GM10847 (cell line): ENCODE results near the gene TRAF3IP1.

Experiments used
- POLR2A ChIP-seq: IDR thresholded peaks from 2 replicates; pipeline ENCODE4 v1.6.1; 2011; ENCODE audit not compliant: insufficient read length; ENCODE audit errors: extremely low read depth

The TRAF3IP1 gene

DNA sequence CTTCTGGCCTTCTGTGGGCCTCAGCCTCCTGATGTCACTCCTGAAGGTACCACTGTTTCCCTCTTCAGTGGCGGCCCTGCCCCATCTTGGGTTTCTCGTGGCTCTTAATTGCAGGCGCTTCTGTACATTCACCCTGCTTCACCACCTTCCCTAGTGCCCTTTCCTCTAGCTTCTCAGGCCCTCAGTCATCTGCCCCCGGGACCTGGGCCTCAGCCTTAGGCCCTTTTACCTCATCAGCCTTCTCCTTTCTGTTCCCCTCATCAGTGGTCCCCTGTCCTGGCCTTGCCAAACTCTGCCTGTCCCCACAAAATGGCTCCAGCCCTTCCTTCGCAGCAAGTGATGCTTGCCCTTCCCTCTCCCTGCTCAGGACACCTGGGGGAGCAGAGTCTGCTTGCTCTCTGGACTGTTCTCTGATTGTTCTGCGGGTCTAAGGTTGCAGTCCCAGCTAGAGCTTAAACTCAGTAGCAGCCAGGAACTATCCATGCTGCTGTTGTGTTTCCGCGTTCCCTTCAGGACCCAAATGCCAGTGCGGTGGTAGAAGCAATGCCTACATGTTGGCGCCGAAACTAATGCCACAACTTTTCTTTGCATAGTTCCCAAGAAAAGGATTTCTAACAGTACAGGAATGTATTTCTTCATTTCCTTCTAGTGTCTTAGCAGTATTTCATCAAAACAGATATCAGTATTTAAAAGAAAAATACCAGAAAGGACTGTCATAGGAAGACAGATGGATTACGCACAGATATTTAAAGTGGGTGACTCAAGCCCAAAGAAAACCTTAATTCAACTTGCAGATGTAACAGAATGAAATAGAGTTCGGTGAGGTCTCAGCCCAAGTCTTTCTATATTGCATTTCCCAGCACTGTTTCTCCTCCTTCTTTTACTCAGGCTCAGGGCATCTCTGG is 113.9 kb downstream of the TRAF3IP1 start:
- no peak for TF ChIP-seq POLR2A

- no peak for TF ChIP-seq POLR2A
Measured at GRCh38 chr2:238434846-238435751, 114.8 kb downstream of the TRAF3IP1 start.

DNA sequence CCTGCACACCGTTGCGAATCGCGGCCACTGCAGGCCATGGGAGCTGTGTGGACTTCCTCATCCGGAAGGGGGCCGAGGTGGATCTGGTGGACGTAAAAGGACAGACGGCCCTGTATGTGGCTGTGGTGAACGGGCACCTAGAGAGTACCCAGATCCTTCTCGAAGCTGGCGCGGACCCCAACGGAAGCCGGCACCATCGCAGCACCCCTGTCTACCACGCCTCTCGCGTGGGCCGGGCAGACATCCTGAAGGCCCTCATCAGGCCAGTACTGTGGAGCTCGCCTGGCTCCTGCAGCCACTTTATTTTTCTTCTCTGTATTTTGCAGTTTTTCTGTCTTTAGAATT is 115.4 kb downstream of the TRAF3IP1 start:
- TF ChIP-seq POLR2A: no peak

DNA sequence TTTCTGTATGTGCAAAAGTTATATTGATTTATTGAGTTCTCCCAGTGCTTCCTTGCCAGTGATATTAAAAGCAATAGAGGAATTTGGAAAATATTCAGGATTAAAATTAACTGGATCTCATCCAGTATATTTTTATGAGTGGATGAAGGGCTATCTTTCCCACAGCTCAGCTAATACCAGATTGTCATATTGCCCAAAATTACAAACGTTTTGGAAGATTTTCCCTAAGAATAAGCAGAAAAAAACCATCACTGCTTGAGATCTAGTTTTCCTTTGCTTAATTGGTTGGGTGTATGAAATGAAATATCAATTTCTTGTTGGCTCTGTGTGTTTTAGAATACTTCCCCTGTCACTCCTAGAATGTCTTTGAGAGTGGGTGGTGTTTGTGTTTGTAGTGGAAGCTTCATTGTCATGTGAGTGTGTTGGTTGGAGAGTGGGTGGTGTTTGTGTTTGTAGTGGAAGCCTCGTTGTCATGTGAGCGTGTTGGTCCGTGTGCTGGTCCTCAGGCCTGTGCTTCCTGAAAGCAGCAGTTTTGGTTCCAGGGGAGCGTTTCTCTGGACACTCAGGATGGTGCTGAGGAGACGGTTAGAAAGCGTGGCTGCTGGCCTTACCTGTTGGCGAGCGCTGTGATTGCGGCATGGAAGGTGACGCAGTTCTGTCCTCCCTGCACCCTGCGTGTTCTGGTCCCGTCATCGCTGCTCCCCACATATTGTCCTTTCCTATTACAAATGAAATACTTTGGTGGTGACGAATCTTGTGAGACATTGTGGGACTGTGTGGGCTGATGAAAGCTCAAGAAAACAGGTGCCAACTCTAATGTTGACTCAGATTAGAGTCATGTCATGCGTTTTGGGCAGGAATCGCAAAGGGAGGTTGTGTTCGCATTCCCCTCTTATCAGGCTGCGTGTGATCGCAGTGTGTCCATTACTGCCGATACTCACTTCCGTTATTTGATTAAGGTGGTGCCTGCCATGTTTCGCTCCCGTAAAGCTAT is 118.8 kb downstream of the TRAF3IP1 start:
- no peak for TF ChIP-seq POLR2A

- TF ChIP-seq POLR2A: no peak
Measured at GRCh38 chr2:238439917-238440316, 119.6 kb downstream of the TRAF3IP1 start.

- TF ChIP-seq POLR2A: no peak
Measured at GRCh38 chr2:238440331-238440730, 120.0 kb downstream of the TRAF3IP1 start.

GRCh38 chr2:238440767-238441166 is 120.4 kb downstream of the TRAF3IP1 start:
- no peak for TF ChIP-seq POLR2A

DNA sequence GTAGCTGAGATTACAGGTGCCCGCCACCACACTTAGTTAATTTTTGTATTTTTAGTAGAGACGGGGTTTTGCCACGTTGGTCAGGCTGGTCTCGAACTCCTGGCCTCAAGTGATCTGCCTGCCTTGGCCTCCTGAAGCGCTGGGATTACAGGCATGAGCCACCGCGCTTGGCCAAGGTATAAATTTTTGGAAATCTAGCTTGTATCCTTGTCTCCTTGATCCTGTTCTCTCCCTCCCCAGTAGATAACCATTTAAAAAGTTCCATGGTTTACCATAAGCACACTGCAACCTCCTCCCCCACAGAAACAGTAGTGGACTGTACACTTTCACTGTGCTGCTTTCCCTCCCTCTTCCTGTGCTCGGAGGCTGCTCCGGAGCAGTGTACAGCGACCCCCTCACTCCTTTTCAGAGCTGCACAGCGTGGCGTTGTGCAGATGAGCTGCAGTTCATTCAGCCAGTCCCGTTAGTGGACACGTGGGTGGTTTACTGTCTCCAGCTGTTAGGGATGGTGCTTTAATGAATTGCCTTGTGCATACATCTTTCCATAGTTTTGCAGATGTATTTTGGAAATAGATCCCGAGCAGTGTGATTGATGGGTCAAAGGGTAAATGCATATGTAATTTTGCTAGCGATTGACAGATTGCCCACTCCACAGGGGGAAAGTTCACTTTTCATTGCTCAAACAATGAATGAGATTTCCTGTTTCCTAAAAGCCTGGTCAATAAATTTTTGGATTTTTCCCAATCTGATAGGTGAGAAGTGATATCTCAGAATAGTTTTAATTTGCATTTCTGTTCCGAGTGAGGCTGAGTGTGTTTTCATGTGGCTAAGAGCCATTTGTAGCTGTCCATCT is 121.2 kb downstream of the TRAF3IP1 start:
- no peak for TF ChIP-seq POLR2A

- TF ChIP-seq POLR2A: no peak
Measured at GRCh38 chr2:238444242-238444641, 123.9 kb downstream of the TRAF3IP1 start.

DNA sequence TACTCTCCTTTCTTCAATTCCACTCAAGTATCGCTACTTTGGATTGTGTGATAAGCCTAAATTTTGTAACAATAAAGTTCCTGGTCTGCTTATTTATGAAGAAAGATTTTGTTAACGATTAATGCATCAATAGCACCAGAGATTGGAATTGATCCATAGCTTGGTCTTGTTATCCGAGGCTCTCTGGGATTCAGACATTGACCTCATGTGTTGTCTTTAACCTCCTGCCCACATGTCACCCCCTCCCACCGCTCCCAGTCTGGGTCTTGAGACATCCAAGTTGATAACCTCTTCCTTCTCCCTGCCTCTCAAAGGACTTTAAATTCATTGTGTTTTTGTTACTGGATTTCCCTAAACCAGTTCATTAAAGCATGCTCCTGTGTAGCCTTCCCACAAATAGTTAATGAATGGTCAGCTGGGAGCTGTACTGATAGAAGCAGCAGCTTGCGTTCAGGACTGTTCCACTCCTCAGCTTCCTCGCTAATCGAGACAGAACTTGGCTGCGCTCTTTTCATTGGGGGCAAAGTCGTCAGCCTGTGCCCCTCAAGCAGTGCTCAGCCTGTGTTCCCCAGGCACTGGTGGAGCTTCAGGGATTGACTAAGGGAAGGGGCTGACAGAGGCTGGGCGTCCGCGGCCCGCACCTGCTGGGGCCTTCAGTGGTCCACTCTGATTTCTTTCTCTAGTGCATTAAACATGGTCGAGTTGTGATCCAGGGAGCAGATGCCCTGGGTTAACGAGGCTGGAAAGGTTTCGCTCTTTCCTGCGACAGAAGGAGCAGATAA is 125.3 kb downstream of the TRAF3IP1 start:
- no peak for TF ChIP-seq POLR2A

DNA sequence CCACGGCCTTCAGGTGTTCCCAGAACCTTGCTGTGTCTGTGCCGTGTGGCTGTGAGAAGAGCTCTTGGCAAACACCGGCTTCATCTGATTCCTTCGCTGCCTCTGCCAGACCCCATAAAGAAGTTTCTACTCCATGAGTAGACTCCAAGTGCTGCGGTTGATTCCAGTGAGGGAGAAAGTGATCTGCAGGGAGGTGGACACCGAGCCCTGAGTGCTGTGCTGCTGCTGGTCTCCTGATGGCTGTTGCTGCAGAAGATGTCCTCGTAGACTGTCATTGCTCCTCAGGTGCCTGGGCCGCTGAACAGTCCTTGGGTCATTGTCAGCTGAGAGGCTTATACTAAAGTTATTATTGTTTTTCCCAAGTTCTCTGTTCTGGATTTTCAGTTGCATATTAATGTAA is 126.1 kb downstream of the TRAF3IP1 start:
- no peak for TF ChIP-seq POLR2A

DNA sequence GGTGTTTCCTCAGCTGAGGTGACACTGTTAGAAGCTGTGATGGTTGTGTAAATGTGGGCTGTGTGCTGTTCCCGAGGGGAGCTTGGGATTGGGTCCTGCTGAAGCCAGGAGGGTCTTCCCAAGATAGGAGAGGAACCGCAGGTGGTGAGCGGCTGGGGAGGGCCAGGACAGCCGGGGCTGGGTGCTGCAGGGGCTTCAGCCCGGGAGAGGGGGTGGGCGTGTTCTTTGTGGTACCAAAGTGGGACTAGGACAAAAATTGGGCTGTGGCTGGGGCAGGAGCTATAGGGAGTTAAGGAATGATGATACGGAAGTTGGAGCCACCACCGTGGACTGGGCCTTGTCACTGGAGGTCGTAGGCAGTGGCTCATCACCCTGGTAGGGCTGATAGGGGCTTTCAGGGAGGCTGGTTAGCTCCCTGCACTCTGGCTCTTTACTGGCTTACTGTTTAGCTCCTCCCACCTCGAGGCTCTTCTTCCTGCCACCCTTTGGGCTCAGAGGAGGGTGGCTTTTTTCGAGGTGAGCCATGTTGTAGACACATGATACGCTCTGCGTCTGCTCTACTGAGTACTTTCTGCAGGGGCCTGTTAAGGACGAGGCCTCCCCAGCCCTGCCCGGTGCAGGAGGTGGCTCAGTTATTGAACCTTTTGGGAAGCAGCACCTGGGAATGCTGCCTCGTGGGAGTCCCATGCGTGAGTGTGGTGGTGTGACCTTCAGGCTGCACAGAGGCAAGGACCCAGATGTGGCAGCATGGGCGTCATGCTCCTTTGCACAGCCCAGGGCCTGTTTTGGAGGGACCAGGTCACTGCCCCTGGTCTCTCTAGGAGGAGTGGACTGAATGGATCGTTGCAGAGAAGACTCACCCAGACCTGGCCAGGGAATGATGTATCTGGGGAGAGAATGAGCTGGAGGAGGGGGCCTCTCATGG is 128.0 kb downstream of the TRAF3IP1 start:
- TF ChIP-seq POLR2A: no peak
